Stimulated activated CD8-positive, alpha-beta memory T cell treated with anti-CD3 and anti-CD28 coated beads, Interleukin-2, amount 100 ng/mL, for 48 hours (primary cell): ENCODE measurements around the gene TAS2R14.

Experiments
- DNase-seq, 2 donors: peaks; one replicate each; pipeline ENCODE4 v3.0.0-alpha.2; 2020; ENCODE audit warnings: low read depth in 2 of 2

Gene TAS2R14, protein sequence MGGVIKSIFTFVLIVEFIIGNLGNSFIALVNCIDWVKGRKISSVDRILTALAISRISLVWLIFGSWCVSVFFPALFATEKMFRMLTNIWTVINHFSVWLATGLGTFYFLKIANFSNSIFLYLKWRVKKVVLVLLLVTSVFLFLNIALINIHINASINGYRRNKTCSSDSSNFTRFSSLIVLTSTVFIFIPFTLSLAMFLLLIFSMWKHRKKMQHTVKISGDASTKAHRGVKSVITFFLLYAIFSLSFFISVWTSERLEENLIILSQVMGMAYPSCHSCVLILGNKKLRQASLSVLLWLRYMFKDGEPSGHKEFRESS

DNA sequence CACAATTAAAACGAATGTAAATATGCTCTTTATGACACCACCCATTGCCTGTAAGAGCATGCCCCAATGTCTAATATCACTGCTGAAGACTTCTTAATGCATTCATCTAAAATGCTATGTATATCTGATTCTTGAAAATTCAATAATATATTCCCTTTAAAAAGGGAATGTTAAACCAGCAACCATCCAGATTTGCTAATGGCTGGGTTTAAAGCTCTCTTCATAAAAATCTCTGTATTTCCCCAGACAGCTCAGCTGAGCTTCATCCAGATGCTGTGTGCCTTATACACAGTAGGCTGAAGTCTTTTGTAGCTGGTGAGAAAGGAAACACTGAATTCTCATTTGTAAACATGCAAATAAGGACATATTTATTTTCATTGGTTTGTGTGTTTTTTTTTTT lies at the start of gene TAS2R14:
Gene TAS2R14, minus strand, starts transcription at position 101 of the 400 bp plus-strand sequence. Its CDS starts 56 bp downstream, at position 45.
- DNase-seq: no peak

DNA sequence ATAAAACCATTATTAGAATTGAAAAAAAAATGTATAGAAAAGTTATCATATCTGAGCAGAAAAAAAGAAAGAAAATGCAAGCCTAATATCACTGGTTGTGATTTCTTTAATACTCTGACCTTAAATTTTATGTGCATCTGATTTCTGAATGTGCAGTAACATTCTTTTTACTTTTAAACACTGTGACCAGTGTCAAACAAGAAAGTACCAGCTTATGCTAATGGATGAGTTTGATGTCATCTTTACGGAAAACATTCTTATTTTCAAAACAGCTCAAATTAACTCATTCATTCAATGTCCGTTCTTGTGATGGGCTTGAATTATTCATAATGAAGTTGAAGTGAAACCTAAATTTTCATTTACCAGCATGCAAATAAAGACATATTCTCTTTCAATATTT lies 47.7 kb upstream of the TAS2R14 start, which contains the start of gene TAS2R50:
Gene TAS2R50, minus strand, starts transcription at position 101 of the 400 bp plus-strand sequence. Its CDS starts 52 bp downstream, at position 49.
- no peak for DNase-seq

DNA sequence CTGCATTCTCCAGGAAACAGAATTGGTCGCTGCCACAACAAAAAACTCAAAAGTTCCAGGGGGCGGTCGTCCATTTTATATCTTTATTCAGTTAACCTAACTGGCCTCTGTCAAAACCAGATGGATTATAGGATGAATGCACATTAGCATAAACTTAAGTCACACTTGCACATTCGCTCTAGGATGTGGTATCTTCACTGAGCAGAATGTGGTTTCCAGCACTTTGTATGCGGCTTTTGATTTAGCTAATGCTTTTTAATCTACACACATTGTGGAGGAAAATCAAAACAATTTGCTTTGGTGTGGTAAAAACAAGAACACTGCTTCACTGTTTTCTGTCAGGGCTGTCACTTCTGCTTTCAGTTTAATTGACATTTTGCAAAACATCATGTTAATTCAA lies 43.2 kb upstream of the TAS2R14 start:
- DNase-seq: no peak

DNA sequence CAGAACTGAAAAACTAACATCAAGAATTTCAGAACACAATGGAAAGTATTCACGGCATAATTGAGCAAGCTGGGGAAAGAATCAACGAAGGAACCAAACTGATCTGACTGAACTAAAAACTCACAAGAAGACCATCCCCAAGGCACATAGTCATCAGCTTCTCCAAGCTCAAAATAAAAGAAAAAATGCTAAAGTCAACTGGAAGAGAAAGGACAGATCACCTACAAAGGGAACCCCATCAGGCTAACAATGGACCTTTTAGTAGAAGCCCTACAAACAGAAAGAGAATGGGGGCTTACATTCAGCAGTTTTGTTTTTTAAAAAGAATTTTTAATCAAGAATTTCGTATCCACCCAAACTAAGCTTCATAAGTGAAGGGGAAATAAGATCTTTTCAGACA lies 35.9 kb upstream of the TAS2R14 start:
- DNase-seq: no peak

DNA sequence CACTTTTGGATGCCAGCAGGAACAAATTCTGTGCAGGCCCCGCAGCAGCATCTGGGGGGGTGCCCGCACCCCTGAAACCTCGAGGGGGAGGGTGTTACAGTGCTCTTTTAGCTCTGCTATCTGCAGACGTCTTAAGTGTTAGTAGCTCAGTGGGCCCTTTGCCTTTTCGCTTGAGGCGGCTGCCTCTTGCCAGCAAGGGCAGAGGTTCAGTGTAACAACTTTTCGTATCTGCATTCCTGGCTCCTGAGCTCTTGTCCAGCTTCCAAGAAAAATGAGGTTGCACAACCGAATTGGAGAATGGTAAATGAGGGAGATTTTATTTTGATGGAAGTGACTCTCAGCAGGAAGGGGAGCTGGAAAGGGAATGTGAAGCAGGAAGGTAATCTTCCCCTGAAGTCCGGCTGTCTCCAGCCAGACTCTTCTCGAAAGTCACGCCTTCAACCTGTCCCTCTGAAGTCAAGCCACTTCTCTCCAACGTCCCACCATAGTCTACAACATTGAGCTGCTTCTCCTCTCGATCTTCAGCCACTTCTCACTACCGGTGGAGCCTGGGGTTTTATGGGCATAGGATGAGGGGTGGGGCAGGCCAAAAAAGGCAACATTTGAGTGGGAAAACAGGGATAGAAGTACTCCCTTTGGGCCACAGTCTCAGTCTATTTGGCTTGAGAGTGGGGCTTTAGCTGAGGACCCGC lies 29.8 kb upstream of the TAS2R14 start:
- no peak for DNase-seq

DNA sequence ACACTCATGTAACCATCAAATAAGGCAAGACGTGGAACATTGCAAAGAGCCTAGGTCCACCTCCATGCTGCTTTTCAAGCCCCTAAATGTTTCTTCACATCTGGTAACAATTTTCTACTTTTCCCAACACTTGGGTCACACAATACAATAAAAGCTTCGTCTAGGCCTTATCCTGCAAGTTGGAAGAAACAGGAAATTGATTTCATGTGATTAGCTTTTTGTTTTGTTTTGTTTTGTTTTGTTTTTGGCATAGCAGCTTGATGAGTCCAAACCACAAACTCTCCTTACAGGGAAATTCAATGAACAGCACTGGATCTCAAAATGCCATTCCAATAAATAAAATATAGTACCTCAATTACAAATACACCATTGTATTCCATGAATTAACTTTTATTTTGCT lies 28.3 kb upstream of the TAS2R14 start:
- no peak for DNase-seq

DNA sequence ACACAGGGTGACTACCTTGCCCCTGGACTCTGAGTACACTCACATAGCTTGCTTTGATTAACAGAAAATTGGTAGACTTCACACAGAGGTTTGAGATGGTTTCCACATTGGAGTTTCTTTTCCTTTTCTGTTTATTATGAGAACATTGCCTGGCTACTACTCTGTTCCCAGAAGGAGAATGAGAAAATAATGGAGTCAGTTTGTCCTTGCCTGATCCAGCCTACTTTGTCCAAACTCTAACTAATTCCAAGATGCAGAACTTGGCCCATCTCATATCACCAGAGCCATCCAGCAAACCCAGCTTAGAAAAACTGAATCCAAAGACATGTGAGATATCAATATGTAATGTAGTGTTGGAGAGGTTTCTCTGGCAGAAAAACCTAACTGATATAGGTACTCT lies 27.3 kb upstream of the TAS2R14 start:
- no peak for DNase-seq

DNA sequence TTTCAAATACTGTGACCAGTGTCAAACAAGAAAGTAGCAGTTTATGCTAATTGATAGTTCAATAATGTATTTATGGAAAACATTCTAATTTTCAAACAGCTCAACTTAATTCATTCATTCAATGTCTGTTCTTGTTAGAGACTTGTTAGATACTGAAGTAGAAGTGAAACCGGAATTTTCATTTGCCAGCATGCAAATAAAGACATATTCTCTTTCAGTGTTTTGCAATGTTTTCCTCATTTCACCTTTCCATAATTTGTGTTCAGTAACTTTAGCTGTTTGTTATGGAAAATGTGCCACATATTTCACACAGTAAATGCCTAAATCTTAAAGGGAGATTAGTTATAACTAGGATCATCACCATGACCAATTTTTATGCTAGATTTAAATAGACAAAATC lies 26.4 kb upstream of the TAS2R14 start:
- no peak for DNase-seq

DNA sequence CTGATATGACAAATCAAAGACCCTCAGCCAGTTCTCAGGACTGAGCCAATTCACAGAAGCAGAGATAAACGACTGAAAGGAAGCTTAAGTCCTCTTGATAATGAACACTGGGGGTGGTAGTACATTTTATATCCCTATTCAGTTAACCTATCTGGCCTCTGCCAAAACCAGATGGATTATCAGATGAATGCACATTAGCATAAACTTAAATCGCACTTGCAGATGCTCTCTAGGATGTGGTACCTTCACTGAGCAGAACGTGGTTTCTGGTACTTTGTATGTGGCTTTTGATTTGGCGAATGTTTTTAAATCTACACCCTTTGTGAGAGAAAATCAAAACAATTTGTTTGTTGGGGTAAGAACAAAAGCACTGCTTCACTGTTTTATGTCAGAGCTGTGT lies 21.1 kb upstream of the TAS2R14 start:
- no peak for DNase-seq

DNA sequence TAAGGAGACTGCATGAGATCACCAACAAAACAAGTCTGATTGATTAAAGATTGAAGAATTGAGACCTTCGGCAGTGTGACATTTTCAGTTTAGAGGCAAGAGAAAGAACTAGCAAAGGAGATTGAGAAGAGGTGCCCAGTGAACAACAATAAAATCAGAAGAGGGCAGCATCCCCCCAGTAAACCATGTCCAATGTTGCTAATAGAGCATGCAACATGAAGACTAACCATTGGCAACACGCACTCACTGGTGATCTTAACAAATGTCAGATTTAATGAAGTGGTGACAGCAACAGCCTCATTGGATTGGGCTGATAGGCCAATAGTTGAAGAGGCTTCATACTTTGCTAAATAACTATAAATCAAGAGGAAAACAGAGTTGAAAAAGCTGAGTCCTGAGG lies 20.7 kb upstream of the TAS2R14 start:
- no peak for DNase-seq

DNA sequence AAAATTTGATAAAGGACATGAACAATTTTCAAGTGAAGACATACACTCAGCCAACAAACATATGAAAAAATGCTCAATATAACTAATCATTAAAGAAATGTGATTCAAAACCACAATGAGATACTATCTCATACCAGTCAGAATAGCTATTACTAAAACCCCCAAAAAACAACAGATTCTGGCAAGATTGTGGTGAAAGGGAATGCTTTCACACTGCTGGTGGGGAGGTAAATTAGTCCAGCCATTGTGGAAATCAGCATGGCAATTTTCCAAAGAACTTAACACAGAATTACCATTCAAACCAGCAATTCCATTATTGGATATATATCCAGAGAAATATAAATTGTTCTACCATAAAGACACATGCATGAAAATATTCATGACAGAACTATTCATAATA lies 18.7 kb upstream of the TAS2R14 start:
- DNase-seq: no peak

DNA sequence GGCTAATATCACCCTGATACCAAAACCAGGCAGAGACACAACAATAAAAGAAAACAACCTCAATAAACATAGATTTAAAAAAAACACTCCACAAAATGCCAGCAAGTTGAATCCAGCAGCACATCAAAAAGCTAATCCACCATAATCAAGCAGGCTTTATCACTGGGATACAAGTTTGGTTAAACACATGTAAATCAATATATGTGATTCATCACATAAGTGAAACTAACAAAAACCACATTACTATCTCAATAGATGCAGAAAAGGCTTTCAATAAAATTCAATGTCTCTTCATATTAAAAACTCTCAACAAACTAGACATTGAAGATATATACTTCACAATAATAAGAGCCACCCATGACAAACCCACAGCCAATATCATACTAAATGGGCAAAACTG lies 17.0 kb upstream of the TAS2R14 start:
- DNase-seq: no peak

DNA sequence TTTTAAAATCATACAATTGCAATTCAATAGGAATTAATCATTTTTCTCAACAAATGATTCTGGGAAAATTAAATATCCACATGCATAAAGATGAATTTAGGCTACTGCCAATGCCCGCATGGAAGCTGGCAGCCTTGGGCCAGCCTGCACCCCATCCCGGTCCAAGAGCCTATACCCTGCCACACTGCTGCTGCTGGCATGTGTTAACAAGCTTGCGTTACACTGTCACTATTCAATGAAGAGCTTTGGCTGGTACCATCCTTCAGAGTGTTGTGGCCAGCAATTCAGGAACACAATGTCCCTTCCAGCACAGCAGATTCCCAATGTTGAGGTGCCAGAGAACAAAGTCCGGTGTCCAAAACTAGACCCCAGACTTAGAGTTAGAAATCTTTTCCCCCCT lies 13.6 kb upstream of the TAS2R14 start:
- no peak for DNase-seq

DNA sequence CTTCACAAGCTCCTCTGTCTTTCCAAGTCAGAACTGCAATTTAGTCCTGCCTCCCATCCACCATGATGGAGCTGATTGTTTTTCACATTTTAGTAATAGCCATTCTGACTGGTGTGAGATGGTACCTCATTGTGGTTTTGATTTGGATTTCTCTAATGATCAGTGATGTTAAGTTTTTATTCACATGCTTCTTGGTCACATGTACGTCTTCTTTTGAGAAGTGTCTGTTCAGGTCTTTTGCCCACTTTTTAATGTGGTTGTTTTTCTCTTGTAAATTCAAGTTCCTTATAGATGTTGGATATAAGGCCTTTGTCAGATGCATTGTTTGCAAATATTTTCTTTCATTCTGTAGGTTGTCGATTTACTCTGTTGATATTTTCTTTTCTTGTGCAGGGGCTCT lies 4.1 kb upstream of the TAS2R14 start:
- DNase-seq: no peak

DNA sequence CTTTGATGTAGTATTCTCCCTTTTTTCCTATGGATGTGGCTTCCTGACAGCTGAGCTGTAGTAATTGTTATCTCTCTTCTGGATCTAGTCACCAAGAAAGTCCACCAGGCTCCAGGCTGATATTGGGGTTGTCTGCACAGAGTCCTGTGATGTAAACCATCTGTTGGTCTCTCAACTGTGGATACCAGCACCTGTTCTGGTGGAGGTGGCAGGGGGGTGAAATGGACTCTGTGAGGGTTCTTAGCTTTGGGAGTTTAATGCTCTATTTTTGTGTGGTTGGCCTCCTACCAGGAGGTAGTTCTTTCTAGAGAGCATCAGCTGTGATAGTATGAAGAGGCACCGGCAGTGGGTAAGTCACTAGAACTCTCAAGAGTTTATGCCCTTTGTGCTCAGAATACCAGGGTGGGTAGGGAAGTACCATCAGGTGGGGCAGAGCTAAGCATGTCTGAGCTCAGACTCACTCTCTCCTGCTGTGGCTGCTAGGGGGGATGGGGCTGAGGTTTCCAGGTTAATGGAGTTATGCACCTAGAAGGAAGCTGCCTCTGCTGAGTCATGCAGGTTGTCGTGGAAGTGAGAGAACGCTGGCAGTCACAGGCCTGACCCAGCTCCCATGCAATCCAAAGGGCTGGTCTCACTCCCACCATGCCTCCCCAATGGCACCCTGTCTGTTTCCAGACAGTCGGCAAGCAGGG lies 3.0 kb upstream of the TAS2R14 start:
- no peak for DNase-seq

DNA sequence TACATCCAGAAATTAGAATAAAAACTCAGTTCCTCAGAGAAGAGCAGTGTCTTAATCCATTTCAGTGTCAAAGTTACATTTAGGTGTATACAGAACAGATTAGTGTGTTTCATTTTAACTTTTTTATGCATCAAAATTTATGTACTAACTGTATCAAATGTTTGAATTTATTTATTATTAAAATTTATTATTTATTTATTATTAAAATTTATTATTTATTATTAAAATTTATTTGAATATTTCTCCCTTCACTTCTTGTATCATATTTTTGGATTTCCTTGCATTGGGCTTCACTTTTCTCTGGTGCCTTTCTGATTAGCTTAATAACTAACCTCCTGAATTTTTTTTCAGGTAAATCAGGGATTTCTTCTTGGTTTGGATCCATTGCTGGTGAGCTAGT lies 2.3 kb upstream of the TAS2R14 start:
- DNase-seq: no peak

DNA sequence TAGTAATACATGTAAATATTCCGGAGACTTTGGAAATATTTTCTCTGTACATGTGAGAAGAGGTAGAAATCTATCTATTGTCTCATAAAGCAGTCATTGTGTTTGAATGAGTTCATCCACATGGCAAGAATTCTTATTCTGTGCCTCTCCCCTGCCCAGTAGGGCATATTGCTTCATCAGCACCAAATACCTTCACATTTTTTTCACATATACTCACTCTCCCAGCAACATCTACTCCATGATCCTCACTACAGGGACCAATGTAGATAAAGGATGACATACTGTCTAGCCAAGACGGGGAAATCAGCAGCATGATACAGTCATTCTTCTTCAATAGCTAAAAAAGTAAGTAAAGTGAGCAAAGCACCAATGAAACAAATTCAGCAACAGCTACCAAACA lies 1.3 kb upstream of the TAS2R14 start:
- no peak for DNase-seq

DNA sequence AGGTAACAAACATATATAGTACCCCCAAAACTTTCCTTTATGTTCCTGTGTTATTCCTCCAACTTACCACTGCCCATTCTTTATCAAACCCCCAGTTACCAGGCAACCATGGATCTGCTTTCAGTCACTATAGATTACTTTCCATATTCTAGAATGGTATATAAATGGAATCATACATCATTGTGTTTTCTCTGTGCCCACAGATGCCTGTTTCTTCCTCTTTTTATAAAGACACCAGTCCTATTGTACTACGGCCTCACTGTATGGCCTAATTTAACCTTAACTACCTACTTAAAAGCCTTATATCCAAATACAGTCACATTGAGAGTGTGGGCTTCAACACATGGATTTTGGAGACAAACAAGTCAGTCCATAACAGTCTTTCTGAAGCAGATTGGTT lies 2.6 kb downstream of the TAS2R14 start:
- no peak for DNase-seq

DNA sequence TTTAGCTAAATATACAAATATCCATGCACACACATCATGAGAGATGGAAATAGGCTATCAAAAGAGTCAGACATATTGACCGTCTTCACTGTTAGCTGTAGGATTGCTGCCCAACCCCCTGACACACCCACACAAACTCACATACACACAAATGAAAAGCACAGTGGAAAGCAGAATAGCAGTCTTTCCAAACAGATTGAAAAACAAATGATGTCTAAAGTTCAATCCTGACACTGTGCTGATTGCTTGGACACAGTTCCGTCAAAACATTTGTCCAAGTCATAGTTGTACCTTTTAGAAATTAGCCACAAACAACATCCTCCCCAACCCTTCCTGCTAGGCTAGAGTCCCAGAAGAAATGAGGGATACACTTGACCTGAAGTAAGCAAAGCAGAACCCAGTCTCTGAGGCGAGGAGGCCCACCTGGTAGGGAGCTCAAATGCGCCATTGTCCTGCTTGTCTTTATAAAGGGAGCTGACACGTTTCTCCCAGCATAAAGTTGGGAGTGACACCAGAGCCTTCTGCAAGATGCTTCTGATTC lies 10.2 kb downstream of the TAS2R14 start, which contains the start of gene PRH2:
Gene PRH2, plus strand, starts transcription at position 491 of the 541 bp plus-strand sequence. Its CDS starts 38 bp downstream, at position 529.
- DNase-seq: no peak

DNA sequence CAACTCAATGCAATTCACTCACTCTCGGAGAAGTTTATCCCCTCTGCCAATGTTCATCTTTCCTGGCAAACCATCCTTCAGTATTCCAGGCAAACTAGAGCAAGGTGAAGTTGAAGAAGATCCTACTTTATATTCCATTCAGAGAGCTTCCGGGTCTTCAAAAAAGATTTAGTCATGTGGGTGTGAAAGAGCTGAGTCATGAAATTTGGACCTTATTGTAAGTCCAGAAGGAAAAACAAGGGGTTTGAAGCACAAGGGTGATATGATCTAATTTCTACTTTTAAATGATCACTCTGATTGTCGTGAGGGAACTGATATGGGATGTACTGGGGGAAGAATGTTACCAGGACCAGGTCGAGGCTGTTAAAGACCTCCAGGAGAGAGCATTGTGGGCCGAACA lies 12.8 kb downstream of the TAS2R14 start:
- DNase-seq: no peak

DNA sequence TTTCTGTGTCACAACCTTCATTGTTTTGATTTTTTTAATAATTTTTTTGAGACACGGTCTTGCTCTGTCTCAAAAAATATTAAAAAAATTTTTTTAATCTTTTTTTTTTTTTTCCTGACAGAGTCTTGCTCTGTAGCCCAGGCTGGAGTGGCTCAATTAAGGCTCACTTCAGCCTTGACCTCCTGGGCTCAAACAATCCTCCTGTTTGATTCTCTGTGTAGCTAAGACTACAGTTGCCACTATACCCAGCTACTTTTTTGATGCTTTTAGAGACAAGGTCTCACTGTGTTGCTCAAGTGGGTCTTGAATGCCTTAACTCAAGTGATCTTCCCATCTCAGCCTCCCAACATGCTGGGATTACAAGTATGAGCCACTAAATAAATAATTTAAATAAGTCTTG lies 19.3 kb downstream of the TAS2R14 start:
- DNase-seq: no peak

DNA sequence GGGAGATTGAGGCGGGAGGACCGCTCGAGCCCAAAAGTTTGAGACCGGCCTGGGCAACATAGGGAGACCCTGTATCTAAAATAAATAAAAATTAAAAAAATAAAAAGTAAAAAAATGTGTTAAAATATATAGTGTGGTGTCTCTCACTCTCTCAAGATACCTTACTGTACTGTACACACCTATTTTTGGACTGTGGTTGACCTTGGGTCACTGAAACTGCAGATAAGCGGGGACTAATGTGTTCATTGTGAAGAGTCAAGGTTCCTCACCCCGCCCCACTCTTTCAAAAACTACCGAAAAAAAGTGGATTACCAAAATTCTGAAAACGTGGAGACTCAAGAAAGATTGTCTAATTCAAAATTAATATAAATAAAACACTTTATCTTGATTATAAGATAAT lies 28.7 kb downstream of the TAS2R14 start:
- no peak for DNase-seq
